ENCODE data around the gene CYP17A1. TPM values are rescaled to one million over a fixed set of nuclear protein-coding genes. Genes with fewer than 3 reads are reported as not detected.

The CYP17A1 gene
- total RNA-seq, 1 experiment from 2014 or later, result 2.1 TPM

- peaks cover 17% of the 10 kb centered on the region for H3K36me3 Mint-ChIP-seq
- POLR2A ChIA-PET, result no interaction called here
- CTCF ChIA-PET, result no interaction called here
- no peak overlapping the region for H3K4me3 Mint-ChIP-seq
- TF ChIP-seq SMAD3 (CRISPR knock-in tag; IDR thresholded peaks at IDR 0.05; ENCODE audit: borderline replicate concordance), result no peak
- no peak for TF ChIP-seq STAT6 (CRISPR knock-in tag; conservative IDR thresholded peaks at IDR 0.05; ENCODE audit: low read depth)
- TF ChIP-seq NFE2L1 (CRISPR knock-in tag; IDR thresholded peaks at IDR 0.05), result no peak
- no peak for TF ChIP-seq TCF7 (CRISPR knock-in tag; IDR thresholded peaks at IDR 0.05; ENCODE audit: low read depth)
- no peak for TF ChIP-seq SMAD4 (CRISPR knock-in tag; IDR thresholded peaks at IDR 0.05)
- TF ChIP-seq KAT7 (CRISPR knock-in tag; IDR thresholded peaks at IDR 0.05; ENCODE audit: borderline replicate concordance), result no peak
- no peak for TF ChIP-seq ZNF317 (CRISPR knock-in tag; IDR thresholded peaks at IDR 0.05; ENCODE audit: borderline replicate concordance, low read depth)
- TF ChIP-seq JUN (CRISPR knock-in tag; IDR thresholded peaks at IDR 0.05), result no peak
- no peak for TF ChIP-seq MLX (CRISPR knock-in tag; IDR thresholded peaks at IDR 0.05)
- TF ChIP-seq ATF6 (CRISPR knock-in tag; IDR thresholded peaks at IDR 0.05), result no peak
- TF ChIP-seq ZNF121 (CRISPR knock-in tag; IDR thresholded peaks at IDR 0.05), result no peak
- no peak for TF ChIP-seq PRDM15 (CRISPR knock-in tag; IDR thresholded peaks at IDR 0.05)
- no peak for TF ChIP-seq ZNF416 (CRISPR knock-in tag; IDR thresholded peaks at IDR 0.05)
- H3K27ac Mint-ChIP-seq, result peak overlapping the region; percentile 87
- no peaks in the 10 kb centered on the region for H3K27me3 Mint-ChIP-seq (ENCODE audit: low read depth)
- H3K9me3 Mint-ChIP-seq, result peaks cover 6% of the 10 kb centered on the region
- ATAC-seq, result no peak
- peaks cover 63% of the 10 kb centered on the region for H3K4me1 Mint-ChIP-seq
- no peak for DNase-seq (ENCODE audit: low spot score)
These were observed 36.4 kb downstream of the CYP17A1 start for GRCh38 chr10:102800611-102801335.

GRCh38 chr10:102799691-102800471 lies 37.3 kb downstream of the CYP17A1 start:
- Mint-ChIP-seq H3K36me3 (peaks cover 17% of the 10 kb centered on the region), H3K4me1 (peaks cover 69% of the 10 kb centered on the region), H3K9me3 (peaks cover 6% of the 10 kb centered on the region), H3K4me3 (no peak overlapping the region), H3K27me3 (ENCODE audit: low read depth) (no peaks in the 10 kb centered on the region), H3K27ac (peak overlapping the region; percentile 87)
- ATAC-seq (no peak), DNase-seq (ENCODE audit: low spot score) (no peak)
- POLR2A ChIA-PET, result no interaction called here
- CTCF ChIA-PET, result interaction anchor here (0.6 kb wide), 1 partner anchor 1057 kb away, joined by 3 read pairs; no protein-coding TSS in a partner anchor
- TF ChIP-seq ZNF416 (CRISPR knock-in tag; IDR thresholded peaks at IDR 0.05) (no peak), USF1 (CRISPR knock-in tag; IDR thresholded peaks at IDR 0.05) (no peak), ATF3 (CRISPR knock-in tag; conservative IDR thresholded peaks at IDR 0.05) (no peak), TP53 (CRISPR knock-in tag; IDR thresholded peaks at IDR 0.05) (no peak), ZNF425 (CRISPR knock-in tag; conservative IDR thresholded peaks at IDR 0.05) (no peak), CREM (CRISPR knock-in tag; IDR thresholded peaks at IDR 0.05) (no peak), ZMAT4 (CRISPR knock-in tag; IDR thresholded peaks at IDR 0.05) (no peak), MYBL2 (CRISPR knock-in tag; IDR thresholded peaks at IDR 0.05) (no peak), NFE2L1 (CRISPR knock-in tag; IDR thresholded peaks at IDR 0.05) (no peak)
